Nephron progenitor cell (in vitro differentiated cells): ENCODE measurements around the gene VGLL1.

Experiments
- DNase-seq: peaks from one replicate; pipeline ENCODE4 v3.0.0; 2021
- H3K27ac Mint-ChIP-seq: 2 replicates; pipeline ENCODE4 v1.8.0; 2021; ENCODE audit warnings: mild to moderate bottlenecking, moderate library complexity, mixed read lengths
- H3K27me3 Mint-ChIP-seq: 2 replicates; pipeline ENCODE4 v1.8.0; 2021; ENCODE audit warnings: mild to moderate bottlenecking, low read depth, mixed read lengths; ENCODE audit not compliant: poor library complexity
- H3K36me3 Mint-ChIP-seq: 2 replicates; pipeline ENCODE4 v1.8.0; 2021; ENCODE audit warnings: low read depth, mixed read lengths
- H3K4me1 Mint-ChIP-seq: 2 replicates; pipeline ENCODE4 v1.8.0; 2021; ENCODE audit warnings: mixed read lengths
- H3K4me3 Mint-ChIP-seq: 2 replicates; pipeline ENCODE4 v1.8.0; 2021; ENCODE audit warnings: mild to moderate bottlenecking, moderate library complexity, mixed read lengths
- H3K9me3 Mint-ChIP-seq: 2 replicates; pipeline ENCODE4 v1.8.0; 2021; ENCODE audit warnings: mild to moderate bottlenecking, moderate library complexity, mixed read lengths
- CTCF ChIP-seq: fragments of 200-600 bp; sonication (generic); IDR thresholded peaks from 2 replicates; pipeline ENCODE4 v1.5.0; 2021; ENCODE audit warnings: antibody characterized with exemption

VGLL1 gene

GRCh38 chrX:136531951-136532350 lies at the start of gene VGLL1:
Gene VGLL1, plus strand, starts transcription at chrX:136532215. Its CDS starts 3,806 bp downstream, at chrX:136536021.
- Mint-ChIP-seq H3K4me3 (no peak within 1 kb of the TSS), H3K36me3 (no peaks in the 10 kb centered on the region), H3K27me3 (peaks cover 7% of the 10 kb centered on the region), H3K27ac (no peak within 1 kb of the TSS), H3K4me1 (peaks cover 7% of the 10 kb centered on the region), H3K9me3 (peaks cover 48% of the 10 kb centered on the region)
- DNase-seq, result no peak
- no peak for TF ChIP-seq CTCF

- no peak for TF ChIP-seq CTCF
- Mint-ChIP-seq H3K36me3 (no peaks in the 10 kb centered on the region), H3K9me3 (peaks cover 36% of the 10 kb centered on the region), H3K4me1 (no peaks in the 10 kb centered on the region), H3K27me3 (peaks cover 36% of the 10 kb centered on the region), H3K4me3 (no peak within 1 kb of the TSS), H3K27ac (no peak within 1 kb of the TSS)
- DNase-seq, result no peak
Measured at GRCh38 chrX:136487647-136488046, 44.4 kb upstream of the VGLL1 start, which contains the start of gene BRS3. Gene BRS3, plus strand, starts transcription at chrX:136487947. Its CDS starts 168 bp downstream, at chrX:136488115.

- TF ChIP-seq CTCF, result no peak
- Mint-ChIP-seq H3K27ac (no peak overlapping the region), H3K4me1 (no peaks in the 10 kb centered on the region), H3K27me3 (peaks cover 36% of the 10 kb centered on the region), H3K9me3 (peaks cover 29% of the 10 kb centered on the region), H3K4me3 (no peak overlapping the region), H3K36me3 (no peaks in the 10 kb centered on the region)
- no peak for DNase-seq
Measured at GRCh38 chrX:136488706-136489105, 43.3 kb upstream of the VGLL1 start.

GRCh38 chrX:136491832-136492231 lies 40.2 kb upstream of the VGLL1 start:
- TF ChIP-seq CTCF, result no peak
- no peaks in the 10 kb centered on the region for H3K4me1 Mint-ChIP-seq
- peaks cover 20% of the 10 kb centered on the region for H3K9me3 Mint-ChIP-seq
- no peak overlapping the region for H3K4me3 Mint-ChIP-seq
- peaks cover 29% of the 10 kb centered on the region for H3K27me3 Mint-ChIP-seq
- no peak for DNase-seq
- H3K27ac Mint-ChIP-seq, result no peak overlapping the region
- no peaks in the 10 kb centered on the region for H3K36me3 Mint-ChIP-seq

GRCh38 chrX:136493011-136493410 lies 39.0 kb upstream of the VGLL1 start:
- Mint-ChIP-seq H3K27me3 (peaks cover 26% of the 10 kb centered on the region), H3K4me3 (no peak overlapping the region), H3K4me1 (no peaks in the 10 kb centered on the region), H3K36me3 (no peaks in the 10 kb centered on the region), H3K27ac (no peak overlapping the region), H3K9me3 (peaks cover 17% of the 10 kb centered on the region)
- no peak for TF ChIP-seq CTCF
- DNase-seq, result no peak

- TF ChIP-seq CTCF, result no peak
- DNase-seq, result no peak
- Mint-ChIP-seq H3K4me3 (peak overlapping the region; percentile 87), H3K4me1 (peaks cover 13% of the 10 kb centered on the region), H3K36me3 (peaks cover 5% of the 10 kb centered on the region), H3K27me3 (peaks cover 16% of the 10 kb centered on the region), H3K9me3 (peaks cover 28% of the 10 kb centered on the region), H3K27ac (no peak overlapping the region)
Measured at GRCh38 chrX:136495043-136495442, 37.0 kb upstream of the VGLL1 start.
